HG03045 (cell line): ENCODE results near the gene SPSB1.

Experiments used
- ATAC-seq: cut with Tn5 transposase; IDR thresholded peaks from one replicate; pipeline ENCODE4 v1.9.1; 2021; ENCODE audit warnings: mild to moderate bottlenecking, moderate library complexity; ENCODE audit not compliant: unreplicated experiment

Gene SPSB1

DNA sequence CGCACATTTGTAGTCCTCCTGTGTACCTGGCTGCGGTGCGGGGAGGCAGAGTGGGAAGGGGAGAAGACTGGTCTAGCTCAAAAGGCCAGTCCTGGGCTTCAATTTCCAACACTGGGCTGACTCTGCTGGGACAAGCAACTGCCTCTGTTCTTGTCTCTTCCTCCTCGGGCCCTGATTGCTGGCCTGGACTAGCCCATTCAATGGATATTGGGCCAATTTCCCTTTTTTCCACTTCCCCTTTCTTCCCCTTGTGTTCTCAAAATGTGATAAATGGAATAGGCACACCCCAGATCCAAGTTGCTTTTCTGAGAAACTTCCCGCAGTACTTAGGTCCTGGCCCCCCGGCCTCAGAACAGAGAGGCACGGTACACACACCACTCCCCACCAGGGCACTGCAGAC is 48.2 kb downstream of the SPSB1 start:
- ATAC-seq, result no peak

DNA sequence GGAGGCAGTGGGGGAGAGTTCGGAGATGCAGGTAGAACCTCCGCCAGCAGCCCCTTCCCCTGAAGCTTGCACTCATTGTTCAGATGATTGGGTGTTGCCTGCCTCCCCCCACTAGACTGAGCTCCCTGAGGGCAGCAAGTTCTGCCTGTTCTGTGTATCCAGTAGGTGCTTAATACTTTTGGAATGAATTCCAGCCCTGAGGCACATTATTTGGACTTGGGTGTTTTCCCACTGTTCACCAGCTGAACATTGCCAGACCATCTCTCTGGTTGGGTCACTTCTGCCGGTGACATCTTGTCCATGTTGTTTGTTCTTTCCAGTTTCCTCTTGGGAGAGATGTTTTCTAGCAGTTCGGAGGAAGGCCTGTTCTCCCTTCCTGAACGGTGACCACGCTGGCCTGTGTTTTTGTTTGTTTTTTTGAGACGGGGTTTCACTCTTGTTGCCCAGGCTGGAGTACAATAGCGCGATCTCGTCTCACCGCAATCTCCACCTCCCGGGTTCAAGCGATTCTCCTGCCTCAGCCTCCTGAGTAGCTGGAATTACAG is 48.7 kb downstream of the SPSB1 start:
- ATAC-seq, result no peak

GRCh38 chr1:9343269-9343668 is 50.6 kb downstream of the SPSB1 start:
- ATAC-seq, result no peak

GRCh38 chr1:9344426-9345200 is 51.9 kb downstream of the SPSB1 start:
- ATAC-seq, result no peak

DNA sequence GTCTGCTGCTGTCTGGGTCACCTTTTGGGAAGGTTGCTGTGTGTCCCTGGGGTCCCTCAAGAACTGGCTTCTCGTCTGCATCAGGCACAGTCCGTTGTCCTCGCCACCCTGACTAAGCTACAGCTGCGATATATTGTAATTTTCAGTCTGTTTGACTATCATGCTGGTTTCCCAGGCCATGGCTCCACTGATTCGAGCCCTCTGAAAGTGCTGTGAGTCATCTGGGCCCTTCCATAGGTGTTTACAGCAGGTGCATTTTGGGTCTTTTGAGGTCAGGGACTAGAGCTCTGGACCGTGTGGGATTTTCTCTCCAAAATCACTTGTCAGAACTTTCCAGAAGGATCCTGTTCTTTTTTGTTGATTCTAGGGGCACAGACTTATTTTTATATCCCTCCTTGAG is 52.8 kb downstream of the SPSB1 start:
- no peak for ATAC-seq

DNA sequence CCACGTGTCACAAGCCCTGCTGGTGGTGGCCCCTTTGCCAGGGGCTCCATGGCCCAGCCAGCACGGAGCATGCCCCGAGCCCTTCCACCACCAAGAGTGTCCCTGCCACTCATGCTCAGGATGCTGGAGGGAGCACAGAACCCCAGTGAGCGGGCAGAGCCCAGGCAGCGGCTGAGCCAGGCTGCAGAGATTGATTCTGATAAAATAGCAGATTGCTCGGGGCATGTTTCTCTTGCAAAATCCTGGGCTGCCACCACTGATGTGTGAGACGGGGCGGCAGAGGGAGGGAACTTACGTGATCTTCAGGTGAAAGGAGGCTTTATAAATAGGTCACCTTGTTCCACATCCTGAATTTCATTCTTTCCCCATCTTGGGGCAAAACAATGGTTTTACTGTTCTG is 53.2 kb downstream of the SPSB1 start:
- ATAC-seq, result no peak

- ATAC-seq, result no peak
These were observed 53.9 kb downstream of the SPSB1 start for GRCh38 chr1:9346566-9346965.

DNA sequence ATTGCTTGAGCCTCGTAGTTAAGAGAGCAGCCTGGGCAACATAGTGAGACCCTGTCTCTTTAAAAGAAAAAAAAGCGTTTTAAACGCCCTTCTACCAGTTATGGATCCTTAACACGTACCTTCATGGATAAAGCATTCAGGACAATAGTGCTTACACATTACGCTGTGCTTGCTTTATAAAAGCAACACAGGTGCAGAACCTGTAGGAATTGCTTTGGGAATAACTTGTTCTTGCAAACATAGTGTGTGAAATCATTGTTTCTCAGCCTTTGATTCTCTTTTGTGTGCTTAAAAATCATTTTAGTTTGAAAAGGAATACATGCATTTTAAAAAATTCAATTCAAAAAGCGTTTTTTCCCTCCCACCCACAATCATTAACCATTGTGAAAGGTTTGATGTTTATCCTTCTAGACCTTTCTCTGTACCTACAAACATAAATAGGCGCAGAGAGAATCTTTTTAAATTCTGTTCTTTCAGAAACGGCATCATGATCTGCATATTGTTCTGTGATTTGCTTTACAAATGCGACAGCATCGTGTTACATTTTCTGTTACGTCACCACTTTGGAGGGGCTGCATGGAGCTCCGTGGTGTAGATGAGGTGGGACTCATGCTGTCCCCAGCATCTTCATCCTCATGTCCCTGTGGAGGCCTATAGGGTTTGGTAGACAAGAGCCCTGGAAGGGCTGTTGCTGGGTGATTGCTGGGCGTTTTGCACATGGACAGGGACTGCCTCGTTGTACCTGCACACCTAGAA is 54.6 kb downstream of the SPSB1 start:
- no peak for ATAC-seq

GRCh38 chr1:9349331-9349851 is 56.7 kb downstream of the SPSB1 start:
- ATAC-seq, result no peak

- no peak for ATAC-seq
These were observed 57.6 kb downstream of the SPSB1 start for GRCh38 chr1:9350013-9350908.

DNA sequence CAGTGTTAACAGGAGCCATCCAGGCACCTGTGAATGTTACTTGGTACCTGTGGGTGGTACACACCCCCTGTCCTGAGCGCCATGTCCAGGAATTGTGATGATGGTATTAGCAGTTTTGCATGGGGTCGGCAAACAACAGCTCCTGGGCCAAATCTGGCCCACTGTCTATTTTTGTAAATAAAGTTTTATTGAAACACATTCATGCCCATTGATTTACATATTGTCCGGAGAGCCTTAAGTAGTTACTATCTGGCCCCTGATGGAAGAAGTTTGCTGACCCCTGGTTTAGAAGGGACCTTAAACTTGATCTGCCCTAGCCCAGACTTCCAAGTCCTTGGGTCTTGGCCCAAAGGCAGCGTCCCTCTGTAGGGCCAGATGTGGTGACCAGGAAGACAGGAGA is 58.3 kb downstream of the SPSB1 start:
- no peak for ATAC-seq

DNA sequence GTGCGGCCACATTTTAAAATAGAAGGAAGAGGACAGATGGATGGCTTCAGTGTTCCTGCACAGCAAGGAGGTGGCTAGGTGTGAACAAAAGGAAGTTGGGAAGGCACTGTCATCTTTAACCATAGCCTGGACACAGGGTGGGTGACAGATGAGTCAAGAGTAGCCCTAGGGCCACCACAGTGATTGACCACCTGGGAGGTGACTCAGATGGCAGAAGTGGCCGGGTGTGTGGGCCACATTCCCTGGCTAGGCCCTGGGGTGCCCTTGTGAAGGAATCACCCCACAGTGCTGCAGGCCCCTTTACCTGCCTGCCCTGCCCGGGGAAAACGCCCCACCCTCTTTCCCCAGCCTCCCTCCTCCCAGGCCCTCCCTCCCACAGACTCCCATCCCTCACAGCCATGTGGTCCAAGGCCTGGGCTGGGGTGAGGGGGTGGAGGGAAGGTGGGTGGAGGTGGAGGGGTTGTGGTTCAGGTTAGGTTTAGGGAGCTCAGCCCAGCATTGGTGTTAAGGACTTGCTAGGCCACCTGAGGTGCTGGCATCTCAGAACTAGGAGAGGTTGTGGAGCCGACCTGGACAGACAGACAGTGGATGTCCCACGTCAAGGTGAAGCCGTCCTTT is 59.1 kb downstream of the SPSB1 start:
- ATAC-seq, result no peak

GRCh38 chr1:9352377-9353134 is 59.9 kb downstream of the SPSB1 start:
- no peak for ATAC-seq

DNA sequence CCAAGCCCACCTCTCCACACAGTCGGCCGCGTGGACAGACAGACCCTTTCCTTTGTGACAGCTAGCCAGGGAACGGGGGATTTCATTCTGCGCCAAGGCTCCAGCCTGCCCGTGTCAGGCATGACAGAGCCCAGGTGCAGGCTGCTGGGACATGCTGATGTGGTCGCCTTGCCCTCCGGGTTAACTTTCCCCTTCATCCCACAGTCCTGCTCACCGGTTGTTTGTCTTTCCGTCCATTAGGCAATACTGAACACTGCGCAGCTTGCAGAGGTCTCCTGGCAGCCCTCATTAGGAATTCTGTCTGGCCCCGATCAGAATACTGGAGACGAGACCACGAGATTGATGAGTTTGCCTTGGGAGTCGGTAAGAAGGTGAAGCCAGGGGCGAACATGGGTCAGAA is 62.8 kb downstream of the SPSB1 start:
- ATAC-seq, result no peak

DNA sequence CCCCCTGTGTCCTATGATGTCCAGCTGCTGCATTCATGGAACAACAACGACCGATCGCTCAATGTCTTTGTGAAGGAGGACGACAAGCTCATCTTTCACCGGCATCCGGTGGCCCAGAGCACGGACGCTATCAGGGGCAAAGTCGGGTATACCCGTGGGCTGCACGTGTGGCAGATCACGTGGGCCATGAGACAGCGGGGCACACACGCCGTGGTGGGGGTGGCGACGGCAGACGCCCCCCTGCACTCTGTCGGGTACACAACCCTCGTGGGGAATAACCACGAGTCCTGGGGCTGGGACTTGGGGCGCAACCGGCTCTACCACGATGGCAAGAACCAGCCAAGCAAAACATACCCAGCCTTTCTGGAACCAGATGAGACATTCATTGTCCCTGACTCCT is 63.3 kb downstream of the SPSB1 start:
- no peak for ATAC-seq

GRCh38 chr1:9356829-9357466 is 64.3 kb downstream of the SPSB1 start:
- ATAC-seq, result no peak

DNA sequence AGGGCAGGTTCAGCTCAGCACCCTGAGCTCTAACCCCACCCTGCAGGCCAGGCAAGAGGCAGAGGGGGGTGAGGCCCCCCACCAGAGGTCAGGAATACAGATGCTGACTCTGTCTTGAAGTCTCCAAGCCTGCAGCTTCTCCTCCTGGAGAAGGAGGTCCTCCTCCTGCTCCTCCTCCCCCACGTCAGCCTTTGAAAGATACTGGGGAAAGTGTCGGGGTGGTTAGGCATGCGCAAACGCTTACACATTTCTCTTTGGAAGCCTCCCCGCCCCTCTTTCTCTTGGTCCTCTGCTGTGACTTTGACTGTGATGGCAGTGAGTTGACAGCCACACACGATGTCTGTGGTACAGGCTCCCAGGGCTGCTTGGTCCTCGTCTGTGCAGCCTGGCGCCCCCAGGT is 65.3 kb downstream of the SPSB1 start:
- ATAC-seq, result no peak

- ATAC-seq, result no peak
These were observed 67.8 kb downstream of the SPSB1 start for GRCh38 chr1:9360371-9361064.
